Left ventricle myocardium inferior (tissue), 1 donor: Measurements from ENCODE around the gene GDF7. TPM values are rescaled to one million over a fixed set of nuclear protein-coding genes. Genes with fewer than 3 reads are reported as not detected.

Source experiments
- DNase-seq: peaks from one replicate; pipeline ENCODE4 v3.0.0-alpha.2; 2020
- H3K27ac ChIP-seq: fragments of 200-600 bp; replicated peaks from 2 replicates; pipeline ENCODE4 v1.8.0; 2021
- H3K27me3 ChIP-seq: fragments of 200-600 bp; 2 replicates; pipeline ENCODE4 v1.8.0; 2021; ENCODE audit warnings: low read depth
- H3K36me3 ChIP-seq: fragments of 200-600 bp; 2 replicates; pipeline ENCODE4 v1.8.0; 2021
- H3K4me1 ChIP-seq: fragments of 200-600 bp; 2 replicates; pipeline ENCODE4 v1.8.0; 2021
- H3K4me3 ChIP-seq: fragments of 200-600 bp; 2 replicates; pipeline ENCODE4 v1.8.0; 2021; ENCODE audit warnings: mild to moderate bottlenecking, moderate library complexity
- H3K9me3 ChIP-seq: fragments of 200-600 bp; replicated peaks from 2 replicates; pipeline ENCODE4 v1.8.0; 2021
- intact Hi-C: fragments of 100-400 bp; cut with micrococcal nuclease; formaldehyde crosslinking; loops from one replicate; pipeline ENCODE4 v1.11.0; 2022
- long read RNA-seq: library from polyadenylated mRNA; unstranded; transcript quantifications from one replicate; pipeline ENCODE4 v2.0.0, GENCODE V29; 2021
- total RNA-seq: library from RNA; stranded (reverse); fragmentation: NEBNext Ultra II Directional; extraction: Animal tissue kit (Norgen Biotek cat#: 25700); gene quantifications from one replicate; pipeline ENCODE4 v1.2.1, GENCODE V29; 2021
- TF ChIP-seq, protein P1 (sequence below): fragments of 200-600 bp; IDR thresholded peaks from 2 replicates; pipeline ENCODE4 v1.8.0; 2021; ENCODE audit warnings: antibody characterized with exemption, mild to moderate bottlenecking, borderline replicate concordance
- donor health status: DM: no; HTN: yes; CAD: no; lungs with severe emphysema.

The GDF7 gene
- 0.58 TPM for total RNA-seq
- long read RNA-seq, partial matches to known transcripts = 0 of 1 reads
- long read RNA-seq, other reads (novel, unspliced or antisense) = 1 of 1 reads

GRCh38 chr2:20666304-20667150 lies at the start of gene GDF7:
Gene GDF7 (plus strand): TSS chr2:20667144. CDS start chr2:20667240, 96 bp downstream.
- H3K27ac ChIP-seq = peak within 1 kb of the TSS; percentile 48
- DNase-seq = no peak
- intact Hi-C loops = no loop called here

DNA sequence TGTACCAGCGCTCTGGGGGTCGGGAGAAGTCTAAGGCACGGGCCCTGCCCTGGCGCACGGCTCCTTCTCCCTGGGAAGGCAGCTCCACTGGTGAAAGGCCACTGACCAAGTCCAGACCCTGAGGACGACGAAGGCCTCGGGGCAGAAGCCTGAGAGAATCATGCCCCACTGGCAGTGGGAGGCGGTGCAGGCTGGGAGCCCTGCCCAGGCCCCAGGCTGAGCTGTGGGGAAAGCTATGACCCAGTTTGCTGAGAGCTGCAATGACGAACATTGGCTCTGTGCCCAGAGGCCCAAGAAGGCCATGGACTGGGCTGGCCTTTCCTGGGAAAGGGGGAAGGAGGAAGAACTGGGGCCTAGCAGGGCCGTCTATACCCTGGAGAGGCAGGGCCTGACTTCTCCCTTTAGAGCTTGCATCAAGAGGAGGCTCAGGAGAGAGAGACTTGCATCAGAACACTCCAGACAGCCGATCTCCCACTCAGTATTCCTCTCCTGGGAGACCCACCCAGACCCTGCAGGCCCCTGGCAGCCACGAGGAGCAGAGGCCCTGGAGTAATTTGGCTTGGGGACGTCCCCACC lies 49.0 kb upstream of the GDF7 start:
- intact Hi-C loops = no loop called here
- Histone ChIP-seq H3K4me1 (peaks cover 100% of the 10 kb centered on the region), H3K36me3 (peaks cover 21% of the 10 kb centered on the region), H3K9me3 (no peaks in the 10 kb centered on the region), H3K27me3 (no peaks in the 10 kb centered on the region), H3K27ac (peak overlapping the region; percentile 95), H3K4me3 (peak overlapping the region; percentile 13)
- DNase-seq = peak; percentile 98
- TF ChIP-seq, protein P1, sequence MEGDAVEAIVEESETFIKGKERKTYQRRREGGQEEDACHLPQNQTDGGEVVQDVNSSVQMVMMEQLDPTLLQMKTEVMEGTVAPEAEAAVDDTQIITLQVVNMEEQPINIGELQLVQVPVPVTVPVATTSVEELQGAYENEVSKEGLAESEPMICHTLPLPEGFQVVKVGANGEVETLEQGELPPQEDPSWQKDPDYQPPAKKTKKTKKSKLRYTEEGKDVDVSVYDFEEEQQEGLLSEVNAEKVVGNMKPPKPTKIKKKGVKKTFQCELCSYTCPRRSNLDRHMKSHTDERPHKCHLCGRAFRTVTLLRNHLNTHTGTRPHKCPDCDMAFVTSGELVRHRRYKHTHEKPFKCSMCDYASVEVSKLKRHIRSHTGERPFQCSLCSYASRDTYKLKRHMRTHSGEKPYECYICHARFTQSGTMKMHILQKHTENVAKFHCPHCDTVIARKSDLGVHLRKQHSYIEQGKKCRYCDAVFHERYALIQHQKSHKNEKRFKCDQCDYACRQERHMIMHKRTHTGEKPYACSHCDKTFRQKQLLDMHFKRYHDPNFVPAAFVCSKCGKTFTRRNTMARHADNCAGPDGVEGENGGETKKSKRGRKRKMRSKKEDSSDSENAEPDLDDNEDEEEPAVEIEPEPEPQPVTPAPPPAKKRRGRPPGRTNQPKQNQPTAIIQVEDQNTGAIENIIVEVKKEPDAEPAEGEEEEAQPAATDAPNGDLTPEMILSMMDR = peak; percentile 78

More at GRCh38 chr2:20666304-20667150, at the start of gene GDF7:
- Histone ChIP-seq H3K9me3 (no peaks in the 10 kb centered on the region), H3K36me3 (no peaks in the 10 kb centered on the region), H3K4me1 (peaks cover 55% of the 10 kb centered on the region), H3K4me3 (peak within 1 kb of the TSS; percentile 67), H3K27me3 (peaks cover 98% of the 10 kb centered on the region)
- TF ChIP-seq, protein P1 = peak; percentile 44

- Histone ChIP-seq H3K27me3 (no peaks in the 10 kb centered on the region), H3K27ac (peak overlapping the region; percentile 95), H3K36me3 (peaks cover 26% of the 10 kb centered on the region), H3K4me1 (peaks cover 100% of the 10 kb centered on the region), H3K9me3 (no peaks in the 10 kb centered on the region), H3K4me3 (peak overlapping the region; percentile 13)
- TF ChIP-seq, protein P1 = no peak
- DNase-seq = peak; percentile 43
- intact Hi-C loops = no loop called here
Observed at GRCh38 chr2:20618468-20618885, 48.5 kb upstream of the GDF7 start.

GRCh38 chr2:20618886-20619521 lies 47.9 kb upstream of the GDF7 start:
- peaks cover 31% of the 10 kb centered on the region for H3K36me3 ChIP-seq
- TF ChIP-seq, protein P1 = no peak
- H3K4me3 ChIP-seq = peak overlapping the region; percentile 13
- no peaks in the 10 kb centered on the region for H3K9me3 ChIP-seq
- H3K4me1 ChIP-seq = peaks cover 100% of the 10 kb centered on the region
- no peaks in the 10 kb centered on the region for H3K27me3 ChIP-seq
- peak; percentile 33 for DNase-seq
- H3K27ac ChIP-seq = peak overlapping the region; percentile 95
- intact Hi-C loops = no loop called here

DNA sequence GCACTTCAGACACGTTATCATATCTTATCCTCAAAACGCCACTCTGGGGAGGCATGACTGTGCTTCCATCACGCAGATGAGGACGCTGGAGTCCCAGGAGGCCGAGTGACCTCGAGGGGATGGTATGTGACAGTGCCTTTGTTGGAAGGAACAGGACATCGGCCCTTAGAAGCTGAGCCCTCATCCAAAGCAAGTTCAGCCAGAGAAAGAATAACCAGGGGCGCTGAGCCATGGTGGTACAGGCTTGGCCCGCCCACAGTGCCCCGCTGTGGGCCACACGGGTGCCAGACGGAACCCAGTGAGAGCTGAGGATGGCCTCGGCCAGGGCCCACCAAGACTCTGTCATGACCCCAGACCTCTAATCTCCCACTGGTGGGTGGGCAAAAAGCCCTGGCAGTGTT lies 47.3 kb upstream of the GDF7 start:
- intact Hi-C loops = no loop called here
- TF ChIP-seq, protein P1 = no peak
- no peaks in the 10 kb centered on the region for H3K9me3 ChIP-seq
- DNase-seq = peak; percentile 74
- H3K36me3 ChIP-seq = peaks cover 37% of the 10 kb centered on the region
- H3K4me1 ChIP-seq = peaks cover 100% of the 10 kb centered on the region
- peak overlapping the region; percentile 95 for H3K27ac ChIP-seq
- H3K27me3 ChIP-seq = no peaks in the 10 kb centered on the region
- H3K4me3 ChIP-seq = no peak overlapping the region
